ENCODE results near the gene ULK3.

GRCh38 chr15:74788042-74788682 is 54.8 kb downstream of the ULK3 start:
- no peak for TF ChIP-seq CTCF (tag by site-specific recombination; IDR thresholded peaks at IDR 0.05)
- TF ChIP-seq ZNF140 (tag by site-specific recombination; IDR thresholded peaks at IDR 0.05): no peak
- no peak for TF ChIP-seq YY1 (tag by site-specific recombination; IDR thresholded peaks at IDR 0.05)
- no peak for TF ChIP-seq ZNF561 (tag by site-specific recombination; IDR thresholded peaks at IDR 0.05; ENCODE audit: borderline replicate concordance)
- no peak for TF ChIP-seq BCL11A (tag by site-specific recombination; IDR thresholded peaks at IDR 0.05; ENCODE audit: low read depth)
- no peak for TF ChIP-seq ZNF274 (IDR thresholded peaks at IDR 0.05; ENCODE audit: low read length)
- no peak for TF ChIP-seq ZNF274 (tag by site-specific recombination; IDR thresholded peaks at IDR 0.05; ENCODE audit: borderline replicate concordance)
- no peak for TF ChIP-seq KLF10 (tag by site-specific recombination; IDR thresholded peaks at IDR 0.05)
- TF ChIP-seq ZNF2 (tag by site-specific recombination; IDR thresholded peaks at IDR 0.05): no peak
